Activated CD4-positive, alpha-beta memory T cell treated with anti-CD3 and anti-CD28 coated beads for 36 hours (primary cell): ENCODE data around the gene P2RX2. TPM values are rescaled to one million over a fixed set of nuclear protein-coding genes. Genes with fewer than 3 reads are reported as not detected.
A peak's percentile ranks its signal among the peaks of the same experiment; 100 is the strongest.

Experiments
- CTCF ChIA-PET: fragments of 350-600 bp; sonication (Branson Sonifier 250); formaldehyde crosslinking; loops from one replicate; lab custom pipeline; 2021; ENCODE audit warnings: antibody characterized with exemption, inconsistent platforms; lab: Charles Lee
- POLR2A ChIA-PET: fragments of 350-600 bp; sonication (Branson Sonifier 250); formaldehyde crosslinking; loops from one replicate; lab custom pipeline; 2021; ENCODE audit warnings: antibody characterized with exemption; lab: Charles Lee
- DNase-seq: peaks from one replicate; pipeline ENCODE4 v3.0.0-alpha.2; 2020
- H3K27ac Mint-ChIP-seq: one replicate; pipeline ENCODE4 v1.8.0; 2021; ENCODE audit warnings: mixed read lengths
- H3K27me3 Mint-ChIP-seq: one replicate; pipeline ENCODE4 v1.8.0; 2021; ENCODE audit warnings: mixed read lengths
- H3K36me3 Mint-ChIP-seq: one replicate; pipeline ENCODE4 v1.8.0; 2021; ENCODE audit warnings: mixed read lengths
- H3K4me1 Mint-ChIP-seq: one replicate; pipeline ENCODE4 v1.8.0; 2021; ENCODE audit warnings: low read depth, mixed read lengths
- H3K4me3 Mint-ChIP-seq: one replicate; pipeline ENCODE4 v1.8.0; 2021; ENCODE audit warnings: mild to moderate bottlenecking, mixed read lengths
- H3K9me3 Mint-ChIP-seq: one replicate; pipeline ENCODE4 v1.8.0; 2021; ENCODE audit warnings: mixed read lengths
- intact Hi-C: fragments of 100-400 bp; cut with micrococcal nuclease; formaldehyde crosslinking; loops from one replicate; pipeline ENCODE4 v1.15.1; 2023
- total RNA-seq, 2 experiments: library from RNA; stranded (reverse); gene quantifications; one replicate each; pipeline ENCODE4 v1.2.3, GENCODE V29; 2021

Gene P2RX2
- total RNA-seq, 2 experiments from 2014 or later, result not detected

- ChIA-PET CTCF (interaction anchor here (1.5 kb wide), 1 partner anchor 28 kb away, joined by 5 read pairs; no protein-coding TSS in a partner anchor), POLR2A (no interaction called here)
- Mint-ChIP-seq H3K36me3 (peaks cover 4% of the 10 kb centered on the region), H3K27me3 (no peaks in the 10 kb centered on the region), H3K27ac (no peak overlapping the region), H3K4me1 (no peaks in the 10 kb centered on the region), H3K9me3 (no peaks in the 10 kb centered on the region), H3K4me3 (no peak overlapping the region)
- DNase-seq, result no peak
- intact Hi-C loops, result no loop called here
These were observed 31.6 kb upstream of the P2RX2 start for GRCh38 chr12:132586929-132587328.

GRCh38 chr12:132587781-132588180 lies 30.8 kb upstream of the P2RX2 start:
- intact Hi-C loops, result no loop called here
- Mint-ChIP-seq H3K4me3 (no peak overlapping the region), H3K9me3 (no peaks in the 10 kb centered on the region), H3K36me3 (peaks cover 4% of the 10 kb centered on the region), H3K4me1 (no peaks in the 10 kb centered on the region), H3K27me3 (no peaks in the 10 kb centered on the region), H3K27ac (no peak overlapping the region)
- DNase-seq, result no peak
- POLR2A ChIA-PET, result no interaction called here
- CTCF ChIA-PET, result interaction anchor here (1.0 to 1.5 kb wide), 2 partner anchors 27 kb away, joined by 3 to 5 read pairs; no protein-coding TSS in a partner anchor

- Mint-ChIP-seq H3K4me1 (no peaks in the 10 kb centered on the region), H3K27me3 (no peaks in the 10 kb centered on the region), H3K4me3 (no peak overlapping the region), H3K27ac (no peak overlapping the region), H3K9me3 (no peaks in the 10 kb centered on the region), H3K36me3 (peaks cover 4% of the 10 kb centered on the region)
- ChIA-PET POLR2A (no interaction called here), CTCF (interaction anchor here (1.0 to 1.5 kb wide), 2 partner anchors 27 kb away, joined by 3 to 5 read pairs; no protein-coding TSS in a partner anchor)
- DNase-seq, result no peak
- intact Hi-C loops, result no loop called here
These were observed 30.3 kb upstream of the P2RX2 start for GRCh38 chr12:132588319-132588718.

- no peaks in the 10 kb centered on the region for H3K4me1 Mint-ChIP-seq
- DNase-seq, result no peak
- intact Hi-C loops, result no loop called here
- POLR2A ChIA-PET, result no interaction called here
- H3K27ac Mint-ChIP-seq, result no peak overlapping the region
- H3K4me3 Mint-ChIP-seq, result no peak overlapping the region
- peaks cover 4% of the 10 kb centered on the region for H3K27me3 Mint-ChIP-seq
- CTCF ChIA-PET, result no interaction called here
- H3K36me3 Mint-ChIP-seq, result peaks cover under 1% of the 10 kb centered on the region
- H3K9me3 Mint-ChIP-seq, result no peaks in the 10 kb centered on the region
These were observed 29.5 kb upstream of the P2RX2 start for GRCh38 chr12:132588821-132589669.

- H3K4me1 Mint-ChIP-seq, result no peaks in the 10 kb centered on the region
- intact Hi-C loops, result no loop called here
- H3K27me3 Mint-ChIP-seq, result peaks cover 13% of the 10 kb centered on the region
- ChIA-PET POLR2A (no interaction called here), CTCF (no interaction called here)
- H3K9me3 Mint-ChIP-seq, result no peaks in the 10 kb centered on the region
- H3K36me3 Mint-ChIP-seq, result no peaks in the 10 kb centered on the region
- no peak overlapping the region for H3K27ac Mint-ChIP-seq
- DNase-seq, result no peak
- no peak overlapping the region for H3K4me3 Mint-ChIP-seq
These were observed 27.3 kb upstream of the P2RX2 start for GRCh38 chr12:132591107-132591935.

- H3K9me3 Mint-ChIP-seq, result no peaks in the 10 kb centered on the region
- no peak for DNase-seq
- no peak overlapping the region for H3K4me3 Mint-ChIP-seq
- POLR2A ChIA-PET, result no interaction called here
- H3K27me3 Mint-ChIP-seq, result peaks cover 17% of the 10 kb centered on the region
- CTCF ChIA-PET, result interaction anchor here (0.7 to 1.3 kb wide), 2 partner anchors 22 to 179 kb away, joined by 3 read pairs; no protein-coding TSS in a partner anchor
- no peaks in the 10 kb centered on the region for H3K36me3 Mint-ChIP-seq
- intact Hi-C loops, result no loop called here
- H3K27ac Mint-ChIP-seq, result no peak overlapping the region
- H3K4me1 Mint-ChIP-seq, result peaks cover 3% of the 10 kb centered on the region
These were observed 26.1 kb upstream of the P2RX2 start for GRCh38 chr12:132592282-132592970.

- ChIA-PET POLR2A (no interaction called here), CTCF (interaction anchor here (0.7 to 1.3 kb wide), 2 partner anchors 22 to 179 kb away, joined by 3 read pairs; no protein-coding TSS in a partner anchor)
- H3K4me3 Mint-ChIP-seq, result no peak overlapping the region
- H3K27ac Mint-ChIP-seq, result no peak overlapping the region
- peaks cover 7% of the 10 kb centered on the region for H3K4me1 Mint-ChIP-seq
- H3K27me3 Mint-ChIP-seq, result peaks cover 21% of the 10 kb centered on the region
- H3K36me3 Mint-ChIP-seq, result no peaks in the 10 kb centered on the region
- no peak for DNase-seq
- intact Hi-C loops, result no loop called here
- H3K9me3 Mint-ChIP-seq, result no peaks in the 10 kb centered on the region
These were observed 25.5 kb upstream of the P2RX2 start for GRCh38 chr12:132593071-132593470.

- DNase-seq, result no peak
- H3K9me3 Mint-ChIP-seq, result no peaks in the 10 kb centered on the region
- no peak overlapping the region for H3K4me3 Mint-ChIP-seq
- H3K27ac Mint-ChIP-seq, result no peak overlapping the region
- peaks cover 8% of the 10 kb centered on the region for H3K4me1 Mint-ChIP-seq
- ChIA-PET POLR2A (no interaction called here), CTCF (interaction anchor here (1.3 kb wide), 1 partner anchor 21 kb away, joined by 3 read pairs; no protein-coding TSS in a partner anchor)
- peaks cover 21% of the 10 kb centered on the region for H3K27me3 Mint-ChIP-seq
- H3K36me3 Mint-ChIP-seq, result no peaks in the 10 kb centered on the region
- intact Hi-C loops, result no loop called here
These were observed 25.1 kb upstream of the P2RX2 start for GRCh38 chr12:132593521-132593920.

GRCh38 chr12:132593938-132594358 lies 24.6 kb upstream of the P2RX2 start:
- H3K4me1 Mint-ChIP-seq, result peaks cover 11% of the 10 kb centered on the region
- DNase-seq, result peak; percentile 32
- H3K36me3 Mint-ChIP-seq, result no peaks in the 10 kb centered on the region
- H3K4me3 Mint-ChIP-seq, result no peak overlapping the region
- intact Hi-C loops, result no loop called here
- CTCF ChIA-PET, result no interaction called here
- POLR2A ChIA-PET, result no interaction called here
- peaks cover 25% of the 10 kb centered on the region for H3K27me3 Mint-ChIP-seq
- H3K9me3 Mint-ChIP-seq, result no peaks in the 10 kb centered on the region
- no peak overlapping the region for H3K27ac Mint-ChIP-seq

GRCh38 chr12:132595183-132595582 lies 23.4 kb upstream of the P2RX2 start:
- H3K27me3 Mint-ChIP-seq, result peaks cover 32% of the 10 kb centered on the region
- no peak overlapping the region for H3K27ac Mint-ChIP-seq
- no peak overlapping the region for H3K4me3 Mint-ChIP-seq
- no peaks in the 10 kb centered on the region for H3K9me3 Mint-ChIP-seq
- ChIA-PET CTCF (interaction anchor here (1.7 to 1.8 kb wide), 2 partner anchors 19 to 34 kb away, joined by 4 to 9 read pairs; no protein-coding TSS in a partner anchor), POLR2A (no interaction called here)
- peaks cover 17% of the 10 kb centered on the region for H3K4me1 Mint-ChIP-seq
- intact Hi-C loops, result no loop called here
- no peaks in the 10 kb centered on the region for H3K36me3 Mint-ChIP-seq
- DNase-seq, result no peak

- DNase-seq, result no peak
- H3K4me3 Mint-ChIP-seq, result no peak overlapping the region
- intact Hi-C loops, result no loop called here
These were observed 22.6 kb upstream of the P2RX2 start for GRCh38 chr12:132596016-132596415.

More at GRCh38 chr12:132596016-132596415, 22.6 kb upstream of the P2RX2 start:
- POLR2A ChIA-PET, result no interaction called here
- no peaks in the 10 kb centered on the region for H3K9me3 Mint-ChIP-seq
- peaks cover 39% of the 10 kb centered on the region for H3K27me3 Mint-ChIP-seq
- CTCF ChIA-PET, result interaction anchor here (1.7 to 1.8 kb wide), 2 partner anchors 18 to 35 kb away, joined by 4 to 9 read pairs; no protein-coding TSS in a partner anchor
- peaks cover 23% of the 10 kb centered on the region for H3K4me1 Mint-ChIP-seq
- no peaks in the 10 kb centered on the region for H3K36me3 Mint-ChIP-seq
- H3K27ac Mint-ChIP-seq, result no peak overlapping the region
